ENCODE results near the gene SPEF1. TPM values are rescaled to one million over a fixed set of nuclear protein-coding genes. Genes with fewer than 3 reads are reported as not detected.

Gene SPEF1
- total RNA-seq, 1 experiment from 2014 or later: 0.24 TPM

- no peaks in the 10 kb centered on the region for H3K9me3 Mint-ChIP-seq
- H3K27ac Mint-ChIP-seq: no peak overlapping the region
- peak overlapping the region; percentile 55 to 73 for H3K4me3 Mint-ChIP-seq
- Histone ChIP-seq H3K23me2 (ENCODE audit: insufficient read length, low read depth, low read length, poor library complexity, severe bottlenecking) (peaks cover 26% of the 10 kb centered on the region), H3K27me3 (ENCODE audit: insufficient read depth, low read length) (peaks cover 13% of the 10 kb centered on the region), H3K79me1 (ENCODE audit: insufficient read depth, low read depth, low read length, poor library complexity, severe bottlenecking) (no peaks in the 10 kb centered on the region), H2AK5ac (ENCODE audit: insufficient read length, low read length) (no peak overlapping the region), H2BK20ac (ENCODE audit: low read depth, low read length, poor library complexity, severe bottlenecking) (no peak overlapping the region), H2BK15ac (ENCODE audit: low read depth, low read length) (no peak overlapping the region), H3K9ac (ENCODE audit: extremely low read depth, insufficient read length, low read length) (no peak overlapping the region), H2BK5ac (ENCODE audit: insufficient read length, low read length) (no peak overlapping the region), H3K14ac (ENCODE audit: insufficient read depth, low read length) (no peak overlapping the region; the same call in 1 of the 2 replicates), H3K9me3 (ENCODE audit: control insufficient read depth, low read depth, low read length) (no peaks in the 10 kb centered on the region), H3K4me2 (ENCODE audit: insufficient read depth, insufficient read length, low read length) (peak overlapping the region; percentile 81), H3K27ac (ENCODE audit: insufficient read length, low read depth, low read length) (no peak overlapping the region), H4K91ac (ENCODE audit: insufficient read length, low read depth, low read length) (no peak overlapping the region), H3K4ac (ENCODE audit: low read depth, low read length) (no peak overlapping the region), H4K5ac (ENCODE audit: insufficient read length, low read depth, low read length) (no peak overlapping the region), H4K8ac (replicated peaks; ENCODE audit: insufficient read length, low read depth, low read length) (no peak overlapping the region), H2BK120ac (ENCODE audit: low read depth, low read length, poor library complexity, severe bottlenecking) (no peak overlapping the region), H3K23ac (ENCODE audit: insufficient read length, low read depth, low read length) (no peak overlapping the region), H3K56ac (ENCODE audit: insufficient read length, low read depth, low read length) (no peak overlapping the region), H2AFZ (ENCODE audit: low read length) (no peak overlapping the region), H3K4me1 (ENCODE audit: insufficient read depth, low read length) (peaks cover 2% of the 10 kb centered on the region; the same call in 1 of the 2 replicates), H3K18ac (ENCODE audit: insufficient read length, low read depth, low read length) (no peak overlapping the region), H3K79me2 (ENCODE audit: insufficient read depth, low read length) (no peaks in the 10 kb centered on the region), H4K20me1 (ENCODE audit: control insufficient read depth, insufficient read depth, insufficient read length) (no peaks in the 10 kb centered on the region), H3T11ph (ENCODE audit: low read length) (no peak overlapping the region), H2BK12ac (ENCODE audit: insufficient read length, low read depth, low read length) (no peak overlapping the region)
- H3K4me1 Mint-ChIP-seq: peaks cover 10 to 22% of the 10 kb centered on the region in 2 experiments
- H3K27me3 Mint-ChIP-seq (ENCODE audit: low read depth): peaks cover 62% of the 10 kb centered on the region
- no CpG with 5 or more reads among the region's 72 CpGs for whole genome bisulfite sequencing (ENCODE audit: extremely low coverage, insufficient read length, low lambda C conversion rate)
- peaks cover 5 to 10% (median 10%) of the 10 kb centered on the region in 3 experiments; a peak in 5 of 7 replicates for H3K36me3 Mint-ChIP-seq (ENCODE audit: insufficient read depth in 1 of 3, low read depth in 3 of 3)
- peak; percentile 86 for DNase-seq
- TF ChIP-seq CTCF (conservative IDR thresholded peaks at IDR 0.05): peak; percentile 99
These were observed 31.3 kb downstream of the SPEF1 start for GRCh38 chr20:3749689-3750531.

Measured in H9 (cell line).